ENCODE measurements around the gene RBMS1. TPM values are rescaled to one million over a fixed set of nuclear protein-coding genes. Genes with fewer than 3 reads are reported as not detected.

Gene RBMS1
- total RNA-seq, 1 donor from 2014 or later: 54.7 TPM

DNA sequence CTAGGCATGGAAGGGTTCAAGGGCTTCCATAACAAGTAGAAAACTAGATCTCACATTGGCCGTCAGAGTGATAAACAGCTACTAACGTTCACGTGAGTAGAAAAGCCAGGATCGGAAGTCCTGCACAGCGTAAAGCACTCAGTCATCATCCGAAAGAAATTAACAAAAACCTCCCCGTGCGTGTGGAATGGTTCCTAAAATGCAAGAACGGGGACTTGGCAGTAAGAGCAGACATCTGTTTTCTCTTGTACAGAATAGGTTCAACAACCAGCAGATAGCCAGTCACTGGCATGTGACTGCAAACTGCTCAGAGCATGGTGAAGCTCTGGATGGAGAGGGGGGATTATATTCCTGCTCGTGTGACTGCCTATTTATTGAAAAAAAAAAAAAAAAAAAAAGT, 186.6 kb downstream of the RBMS1 start:
- TF ChIP-seq, protein P1, sequence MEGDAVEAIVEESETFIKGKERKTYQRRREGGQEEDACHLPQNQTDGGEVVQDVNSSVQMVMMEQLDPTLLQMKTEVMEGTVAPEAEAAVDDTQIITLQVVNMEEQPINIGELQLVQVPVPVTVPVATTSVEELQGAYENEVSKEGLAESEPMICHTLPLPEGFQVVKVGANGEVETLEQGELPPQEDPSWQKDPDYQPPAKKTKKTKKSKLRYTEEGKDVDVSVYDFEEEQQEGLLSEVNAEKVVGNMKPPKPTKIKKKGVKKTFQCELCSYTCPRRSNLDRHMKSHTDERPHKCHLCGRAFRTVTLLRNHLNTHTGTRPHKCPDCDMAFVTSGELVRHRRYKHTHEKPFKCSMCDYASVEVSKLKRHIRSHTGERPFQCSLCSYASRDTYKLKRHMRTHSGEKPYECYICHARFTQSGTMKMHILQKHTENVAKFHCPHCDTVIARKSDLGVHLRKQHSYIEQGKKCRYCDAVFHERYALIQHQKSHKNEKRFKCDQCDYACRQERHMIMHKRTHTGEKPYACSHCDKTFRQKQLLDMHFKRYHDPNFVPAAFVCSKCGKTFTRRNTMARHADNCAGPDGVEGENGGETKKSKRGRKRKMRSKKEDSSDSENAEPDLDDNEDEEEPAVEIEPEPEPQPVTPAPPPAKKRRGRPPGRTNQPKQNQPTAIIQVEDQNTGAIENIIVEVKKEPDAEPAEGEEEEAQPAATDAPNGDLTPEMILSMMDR (conservative IDR thresholded peaks at IDR 0.05; ENCODE audit: low read depth, low read length): no peak
- no peak for DNase-seq (ENCODE audit: low read depth)
- no peak overlapping the region for H3K4me3 ChIP-seq (ENCODE audit: low read depth, low read length)

DNA sequence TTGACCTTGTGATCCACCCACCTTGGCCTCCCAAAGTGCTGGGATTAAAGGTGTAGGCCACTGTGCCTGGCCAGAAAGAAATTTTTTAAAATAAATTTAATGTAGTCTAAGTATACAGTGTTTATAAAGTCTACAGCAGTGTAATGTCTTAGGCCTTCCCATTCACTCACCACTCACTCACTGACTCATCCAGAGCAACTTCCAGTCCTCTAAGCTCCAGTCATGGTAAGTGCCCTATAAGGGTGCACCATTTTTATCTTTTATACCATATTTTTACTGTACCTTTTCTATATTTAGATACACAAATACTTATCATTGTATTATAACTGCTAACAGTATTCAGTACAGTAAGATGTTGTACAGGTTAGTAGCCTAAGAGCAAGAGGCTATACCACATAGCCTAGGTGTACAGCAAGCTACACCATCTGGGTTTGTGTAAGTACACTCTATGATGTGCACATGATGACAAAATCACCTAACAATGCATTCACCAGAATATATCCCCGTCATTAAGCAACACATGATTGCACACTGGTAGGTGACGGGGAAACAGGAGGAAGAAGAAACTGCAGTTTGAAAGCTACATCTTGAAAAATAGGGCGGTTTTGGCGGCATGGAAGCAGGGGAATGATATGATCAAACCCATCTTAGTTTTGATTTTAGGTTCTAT, 188.4 kb downstream of the RBMS1 start:
- DNase-seq (ENCODE audit: low read depth): no peak
- no peak overlapping the region for H3K4me3 ChIP-seq (ENCODE audit: low read depth, low read length)
- TF ChIP-seq, protein P1 (conservative IDR thresholded peaks at IDR 0.05; ENCODE audit: low read depth, low read length): no peak

DNA sequence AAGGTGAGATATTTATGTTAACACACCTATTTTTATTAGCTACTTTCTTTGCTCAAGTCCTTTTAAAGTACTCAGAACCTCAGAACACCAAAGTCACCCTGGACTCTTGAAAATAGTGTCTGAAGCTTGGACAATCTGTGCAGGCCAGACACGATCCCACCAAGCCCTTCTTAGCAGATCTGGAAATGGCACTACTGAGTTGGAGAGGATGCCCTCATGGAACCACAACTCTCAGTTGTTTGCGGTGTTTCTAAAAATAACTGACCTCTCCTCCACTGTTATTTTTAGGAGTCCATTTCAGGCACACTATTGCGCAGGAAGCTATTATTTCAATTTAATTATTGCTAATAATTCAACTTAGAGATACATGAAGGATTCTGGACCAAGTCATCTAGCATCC, 190.1 kb downstream of the RBMS1 start:
- TF ChIP-seq, protein P1 (conservative IDR thresholded peaks at IDR 0.05; ENCODE audit: low read depth, low read length): no peak
- no peak overlapping the region for H3K4me3 ChIP-seq (ENCODE audit: low read depth, low read length)
- no peak for DNase-seq (ENCODE audit: low read depth)

DNA sequence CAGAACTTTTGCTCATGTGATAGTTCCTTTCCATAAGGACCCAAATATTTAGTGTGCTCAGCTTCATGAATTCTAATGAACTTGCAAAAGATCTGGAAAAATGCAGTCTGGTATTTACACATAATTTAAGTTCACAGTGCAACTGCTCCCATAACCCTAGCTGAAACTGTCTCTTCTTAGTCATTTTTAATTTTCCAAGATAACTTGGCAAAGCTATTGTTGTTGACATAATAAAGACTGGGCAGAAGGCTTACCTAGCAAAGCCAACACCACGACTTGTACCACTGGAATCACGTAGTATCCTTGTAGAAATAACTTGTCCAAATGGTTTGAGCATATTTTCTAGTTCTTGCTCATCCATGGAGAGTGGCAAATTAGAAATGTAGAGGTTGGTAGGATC, 190.5 kb downstream of the RBMS1 start:
- H3K4me3 ChIP-seq (ENCODE audit: low read depth, low read length): no peak overlapping the region
- TF ChIP-seq, protein P1 (conservative IDR thresholded peaks at IDR 0.05; ENCODE audit: low read depth, low read length): no peak
- DNase-seq (ENCODE audit: low read depth): no peak

DNA sequence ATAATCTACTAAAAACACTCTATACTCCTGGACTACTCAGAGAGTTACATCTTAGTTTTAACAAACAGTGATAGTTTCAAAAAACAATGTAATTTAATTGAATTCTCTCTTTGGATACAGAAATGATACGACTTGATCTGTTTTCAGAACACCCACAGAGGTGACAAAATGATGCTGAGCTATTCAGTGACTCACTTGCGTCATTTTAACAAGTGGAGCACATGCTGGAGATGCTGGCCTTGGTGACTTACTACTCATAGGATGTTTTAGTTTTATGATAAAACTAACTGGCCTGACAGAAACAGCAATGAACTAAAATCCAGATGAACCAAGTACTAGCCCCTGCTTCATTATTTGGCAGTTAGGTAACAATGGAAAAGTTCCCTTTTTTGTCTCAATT, 192.2 kb downstream of the RBMS1 start:
- DNase-seq (ENCODE audit: low read depth): no peak
- TF ChIP-seq, protein P1 (conservative IDR thresholded peaks at IDR 0.05; ENCODE audit: low read depth, low read length): no peak
- H3K4me3 ChIP-seq (ENCODE audit: low read depth, low read length): no peak overlapping the region

DNA sequence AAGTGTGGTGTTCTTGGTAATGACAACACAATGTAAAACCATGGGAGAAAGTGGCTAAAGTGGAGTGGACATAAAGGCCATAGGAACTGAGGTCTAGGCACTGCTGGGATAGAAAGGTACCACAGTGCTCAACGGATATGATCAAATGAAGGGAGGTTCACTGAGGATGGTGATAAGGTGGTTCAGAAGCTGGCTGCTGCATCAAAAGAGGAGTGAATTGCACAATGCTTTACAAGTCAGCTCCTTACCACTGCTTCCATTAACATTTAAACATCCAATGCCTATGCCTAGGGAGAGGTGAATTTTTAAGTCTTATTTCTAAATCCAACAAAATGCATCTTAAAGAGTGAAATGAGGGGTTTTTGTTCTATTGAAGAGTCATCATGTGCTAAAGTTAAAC, 193.4 kb downstream of the RBMS1 start:
- no peak for DNase-seq (ENCODE audit: low read depth)

More for the DNA sequence above, 193.4 kb downstream of the RBMS1 start:
- no peak overlapping the region for H3K4me3 ChIP-seq (ENCODE audit: low read depth, low read length)
- TF ChIP-seq, protein P1 (conservative IDR thresholded peaks at IDR 0.05; ENCODE audit: low read depth, low read length): no peak

Data from epithelial cell of proximal tubule (primary cell).